HG02763 (cell line): ENCODE results near the gene TXNRD2.
A peak's percentile ranks its signal among the peaks of the same experiment; 100 is the strongest.
"Not testable (repeated sequence)": the region's sequence is repeated elsewhere in the genome, so short reads cannot be mapped to it uniquely, and the experiment has no call there.

Experiments
- ATAC-seq: cut with Tn5 transposase; IDR thresholded peaks from one replicate; pipeline ENCODE4 v1.9.1; 2021; ENCODE audit warnings: mild to moderate bottlenecking, moderate library complexity; ENCODE audit not compliant: unreplicated experiment

TXNRD2 gene

GRCh38 chr22:19951346-19951745 lies 9.7 kb upstream of the TXNRD2 start:
- no peak for ATAC-seq

- ATAC-seq, result no peak
These were observed 6.6 kb upstream of the TXNRD2 start for GRCh38 chr22:19948057-19948760.

DNA sequence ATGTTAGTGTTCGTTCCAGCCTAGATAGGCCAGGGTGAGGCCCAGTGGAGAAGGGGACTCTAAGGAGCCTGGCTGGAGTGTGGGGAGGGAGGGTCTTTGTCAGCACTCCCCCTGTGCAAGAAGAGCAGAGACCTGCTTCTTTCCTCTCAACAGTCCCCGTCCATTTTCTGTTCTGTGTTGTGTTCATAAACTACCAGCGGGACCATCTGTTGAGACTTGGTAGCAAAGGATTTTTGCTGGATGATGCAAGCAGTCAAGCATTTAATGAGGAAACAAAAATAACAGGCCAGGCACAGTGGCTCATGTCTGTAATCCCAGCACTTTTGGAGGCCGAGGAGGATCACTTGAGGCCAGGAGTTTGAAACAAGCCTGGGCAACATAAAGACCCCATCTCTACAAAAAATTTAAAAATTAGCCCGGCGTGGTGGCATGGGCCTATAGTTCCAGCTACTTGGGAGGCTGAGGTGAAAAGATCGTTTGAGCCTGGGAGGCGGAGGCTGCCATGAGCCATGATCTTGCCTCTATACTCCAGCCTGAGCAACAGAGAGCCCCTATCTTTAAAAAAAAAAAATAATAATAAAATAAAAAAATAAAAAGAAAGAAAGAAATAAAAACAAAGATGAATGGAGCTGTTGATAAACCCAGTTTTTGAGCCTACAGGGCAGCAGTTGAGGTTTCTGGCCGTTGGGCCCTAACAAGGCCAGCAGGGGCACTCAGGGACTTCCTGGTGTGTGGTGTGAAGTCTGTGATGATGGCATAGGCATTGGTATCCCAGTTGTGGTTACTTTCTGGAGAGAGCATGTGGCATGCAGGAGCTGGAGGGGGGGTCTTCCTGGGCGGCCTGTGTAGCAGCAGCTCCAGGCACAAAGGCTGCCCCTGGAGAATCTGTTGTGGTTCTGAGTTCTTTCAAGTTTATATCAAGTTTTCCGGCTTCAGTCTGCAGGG lies 1.7 kb upstream of the TXNRD2 start:
- ATAC-seq, result no peak

- ATAC-seq, result peak; percentile 9
These were observed 801 bp upstream of the TXNRD2 start for GRCh38 chr22:19942157-19943081.

DNA sequence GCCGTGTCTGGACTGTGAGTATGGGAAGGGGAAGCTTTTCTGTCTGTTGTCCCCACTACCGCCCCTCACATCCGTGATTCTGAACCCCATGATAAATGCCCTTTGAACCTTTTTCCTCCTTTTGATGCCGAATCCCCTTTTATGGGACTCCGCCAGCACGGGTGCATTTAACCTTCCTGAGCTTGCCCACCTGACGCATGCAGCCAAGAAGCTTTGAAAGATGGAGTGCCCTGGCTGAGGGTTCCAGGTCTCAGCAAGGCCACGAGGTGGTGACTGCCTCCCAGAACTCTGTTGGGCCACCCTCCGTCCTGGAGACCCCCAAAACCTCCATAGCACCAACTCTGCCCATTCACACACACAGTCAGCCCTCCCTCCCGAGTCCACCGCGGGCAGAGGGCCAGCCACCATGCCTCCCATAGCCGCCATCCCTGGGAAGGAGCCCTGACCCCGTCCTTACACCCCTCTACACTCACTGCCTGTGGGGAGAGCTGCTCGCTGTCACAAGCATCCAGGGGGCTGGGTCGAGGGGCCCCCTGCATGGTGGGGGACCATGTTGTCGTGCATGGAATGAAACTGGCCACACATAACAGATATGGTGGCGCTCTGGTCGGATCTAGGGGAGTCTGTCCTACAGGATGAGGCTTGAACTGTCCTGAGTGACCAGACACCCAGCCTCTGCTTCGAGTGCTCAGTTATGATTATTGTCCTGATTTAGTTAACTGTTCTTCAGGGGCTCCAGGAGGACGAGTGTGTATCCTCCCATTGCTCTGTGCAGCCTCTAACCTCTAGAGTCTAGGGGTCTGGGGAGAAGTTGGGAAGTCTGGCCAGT lies 868 bp downstream of the TXNRD2 start:
- no peak for ATAC-seq

DNA sequence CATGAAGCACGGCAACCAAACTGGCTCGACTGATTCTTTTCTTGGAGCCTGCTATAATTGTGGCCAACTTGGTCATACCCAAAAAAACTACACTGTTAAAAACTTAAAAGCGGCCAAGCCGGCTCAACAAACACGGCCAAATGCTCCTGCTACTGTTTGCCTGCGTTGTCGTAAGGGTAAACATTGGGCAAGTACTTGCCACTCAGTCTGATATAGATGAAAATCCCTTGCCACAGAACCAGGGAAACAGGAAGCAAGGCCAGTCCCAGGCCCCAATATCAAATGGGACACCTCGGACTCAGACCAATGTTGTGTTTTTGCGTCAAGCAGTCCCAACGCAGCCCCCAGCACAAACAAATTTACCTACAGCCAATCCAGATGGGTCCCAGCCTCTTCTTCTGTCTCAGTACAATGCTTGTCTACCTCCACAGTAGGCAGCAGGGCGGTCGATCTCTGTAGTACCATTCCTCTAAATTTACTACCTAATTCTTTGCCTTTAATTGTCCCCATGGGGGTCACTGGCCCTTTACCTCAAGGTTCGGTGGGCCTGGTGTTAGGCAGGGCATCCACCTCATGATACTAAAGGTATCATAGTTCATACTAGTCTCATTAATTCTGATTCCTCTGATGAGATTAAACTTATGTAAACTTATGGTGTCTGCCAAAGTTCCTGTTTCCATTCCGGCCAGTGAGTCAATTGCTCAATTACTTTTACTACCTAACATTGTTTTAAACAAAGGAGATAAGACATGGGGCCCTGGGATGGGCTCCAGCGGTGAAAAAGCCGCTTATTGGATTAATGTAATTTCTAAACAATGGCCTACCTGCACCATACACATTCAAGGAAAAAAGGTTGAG lies 3.8 kb downstream of the TXNRD2 start:
- ATAC-seq, result no peak

GRCh38 chr22:19936513-19936912 lies 5.1 kb downstream of the TXNRD2 start:
- ATAC-seq, result no peak

DNA sequence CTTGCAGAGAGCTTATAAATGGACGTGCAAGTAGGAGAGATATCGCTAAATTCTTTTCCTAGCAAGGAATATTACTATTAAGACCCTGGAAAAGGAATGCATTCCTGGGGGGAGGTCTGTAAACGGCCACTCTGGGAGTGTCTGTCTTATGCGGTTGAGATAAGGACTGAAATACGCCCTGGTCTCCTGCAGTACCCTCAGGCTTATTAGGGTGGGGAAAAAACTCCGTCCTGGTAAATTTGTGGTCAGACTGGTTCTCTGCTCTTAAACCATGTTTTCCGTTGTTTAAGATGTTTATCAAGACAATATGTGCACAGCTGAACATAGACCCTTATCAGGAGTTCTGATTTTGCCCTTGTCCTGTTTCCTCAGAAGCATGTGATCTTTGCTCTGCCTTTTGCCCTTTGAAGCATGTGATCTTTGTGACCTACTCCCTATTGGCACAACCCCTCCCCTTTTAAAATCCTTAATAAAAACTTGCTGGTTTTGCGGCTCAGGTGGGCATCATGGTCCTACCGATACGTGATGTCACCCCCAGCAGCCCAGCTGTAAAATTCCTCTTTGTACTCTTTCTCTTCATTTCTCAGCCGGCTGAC lies 6.4 kb downstream of the TXNRD2 start:
- ATAC-seq, result not testable (repeated sequence)

DNA sequence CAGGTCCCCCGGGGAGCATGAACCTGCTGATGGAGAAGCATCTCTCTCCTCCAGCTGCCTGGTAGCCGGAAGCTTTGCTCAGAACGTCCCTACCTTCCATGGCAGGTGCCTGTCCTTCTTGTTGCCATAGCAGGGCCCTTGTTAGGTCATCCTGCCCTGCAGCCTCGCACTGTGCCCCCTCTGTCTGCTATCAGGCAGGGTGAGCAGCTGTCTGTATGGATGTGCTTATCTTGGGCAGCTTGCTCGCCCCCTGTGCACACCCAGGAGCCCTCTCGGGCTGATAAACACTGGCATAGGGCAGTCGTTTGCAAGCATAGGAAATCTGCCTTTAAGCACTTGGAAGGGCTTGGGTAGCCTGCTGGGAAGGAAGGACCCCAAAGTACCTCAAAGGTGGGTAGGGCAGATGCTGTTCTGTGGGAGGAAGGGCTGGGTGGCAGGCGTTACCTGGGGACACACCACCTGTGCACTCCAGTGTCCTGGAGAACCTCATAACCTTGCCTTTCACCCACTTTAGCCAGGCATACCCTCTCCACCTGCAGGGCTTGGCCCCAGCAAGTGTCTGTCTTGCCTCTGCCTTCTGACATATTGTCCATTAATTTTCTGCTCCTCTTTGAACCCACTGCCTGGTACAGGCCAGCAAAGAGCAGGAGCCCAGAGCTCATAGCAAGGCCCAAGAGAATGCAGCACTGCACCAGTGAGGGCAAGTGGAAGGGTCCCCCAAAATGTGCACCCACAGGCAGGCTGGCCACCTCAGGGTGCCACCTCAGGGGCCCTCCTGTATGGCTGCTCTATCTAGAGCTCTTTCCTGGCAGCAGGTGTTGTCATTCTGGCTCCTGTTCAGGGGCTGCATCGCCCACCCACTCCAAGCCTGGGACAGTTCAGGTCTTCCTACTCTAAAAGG lies 8.0 kb downstream of the TXNRD2 start:
- ATAC-seq, result no peak

DNA sequence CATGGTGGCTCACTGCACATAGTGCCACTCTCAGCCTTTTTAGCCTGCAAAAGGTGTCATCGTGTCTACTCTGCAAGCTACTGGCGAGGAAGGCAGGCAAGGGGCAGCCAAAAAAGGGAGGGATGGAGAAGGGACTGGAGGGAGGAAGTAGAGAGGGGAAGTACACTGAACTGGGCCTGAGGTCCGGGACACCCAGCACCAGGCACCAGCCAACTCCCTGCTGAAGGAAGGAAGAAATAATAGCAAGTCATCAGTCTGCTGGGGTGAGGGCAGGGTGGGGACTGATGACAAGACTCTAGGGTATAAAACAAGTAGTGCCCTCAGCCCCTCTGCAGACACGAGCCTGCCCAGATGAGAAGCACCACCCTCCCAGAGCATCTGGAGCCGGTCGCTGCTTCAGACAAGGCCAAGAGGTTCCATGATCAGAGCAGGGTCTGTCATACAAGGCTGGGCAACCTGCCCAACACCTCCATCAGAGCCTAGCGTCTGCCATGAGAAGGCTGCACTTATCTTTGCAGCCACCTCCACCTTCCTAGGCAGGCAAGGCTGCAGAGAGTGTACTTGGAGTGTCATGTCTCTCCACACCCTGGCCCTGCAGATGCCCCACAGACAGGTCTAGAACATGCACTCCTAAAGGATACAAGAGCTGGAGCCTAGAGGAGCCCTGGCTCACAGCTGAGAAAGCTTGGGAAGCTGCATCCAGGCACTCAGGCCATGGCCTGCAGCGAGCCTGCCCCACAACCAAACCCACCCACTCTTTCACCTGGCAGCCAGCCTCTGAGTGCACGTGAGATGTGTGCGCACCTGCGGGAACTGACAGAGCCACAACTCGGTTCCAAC lies 9.0 kb downstream of the TXNRD2 start:
- no peak for ATAC-seq

DNA sequence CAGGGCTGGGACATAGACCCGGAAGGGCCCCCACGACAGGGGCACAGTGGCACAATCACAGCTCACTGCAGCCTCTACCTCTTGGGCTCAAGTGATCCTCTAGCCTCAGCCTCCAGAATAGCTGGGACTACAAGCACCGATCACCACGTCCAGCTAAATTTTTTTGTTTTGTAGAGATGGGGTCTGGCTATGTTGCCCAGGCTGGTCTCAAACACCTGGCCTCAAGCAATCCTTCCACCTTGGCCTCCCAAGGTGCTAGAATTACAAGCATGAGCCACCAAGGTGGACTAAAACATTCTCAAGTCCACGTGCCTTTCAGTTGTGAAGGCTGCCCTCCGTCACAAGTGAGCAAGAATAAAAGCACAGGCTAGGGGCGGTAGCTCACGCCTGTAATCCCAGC lies 10.1 kb downstream of the TXNRD2 start:
- no peak for ATAC-seq

- no peak for ATAC-seq
These were observed 10.8 kb downstream of the TXNRD2 start for GRCh38 chr22:19930551-19931486.

GRCh38 chr22:19929586-19930550 lies 11.8 kb downstream of the TXNRD2 start:
- no peak for ATAC-seq

- no peak for ATAC-seq
These were observed 13.4 kb downstream of the TXNRD2 start for GRCh38 chr22:19928207-19928606.

DNA sequence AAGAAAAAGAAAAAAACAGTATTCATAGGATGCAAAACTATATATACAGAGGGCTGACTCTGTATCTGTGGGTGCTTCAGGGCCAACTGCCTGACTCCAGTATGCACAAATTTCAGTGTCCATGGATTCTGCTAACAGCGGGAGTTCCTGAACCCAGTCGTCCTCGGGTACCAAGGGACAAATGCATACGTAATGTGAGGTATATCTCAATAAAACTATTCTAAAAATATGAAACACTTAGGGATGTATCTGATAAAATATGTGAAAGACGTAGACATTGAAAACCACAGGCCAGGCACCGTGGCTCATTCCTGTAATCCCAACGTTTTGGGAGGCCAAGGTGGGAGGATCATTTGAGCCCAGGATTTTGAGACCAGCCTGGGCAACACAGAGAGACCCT lies 13.9 kb downstream of the TXNRD2 start:
- ATAC-seq, result no peak
